Right atrium auricular region (tissue), 2 donors: ENCODE data around the gene ZBTB21. TPM values are rescaled to one million over a fixed set of nuclear protein-coding genes. Genes with fewer than 3 reads are reported as not detected.

Experiments
- DNase-seq: peaks from one replicate; pipeline ENCODE4 v3.0.0-alpha.2; 2019; ENCODE audit warnings: low spot score
- H3K27ac ChIP-seq, 2 donors: fragments of 200-600 bp; sonication (generic); 1 replicate in 1 of 2; 2 replicates in 1 of 2; pipeline ENCODE4 v1.5.1; 2016 to 2019
- H3K27me3 ChIP-seq, 2 donors: fragments of 200-600 bp; sonication (generic); one replicate each; pipeline versions ENCODE4 v1.5.1 to v1.6.0; 2017 to 2019
- H3K36me3 ChIP-seq: fragments of 200-600 bp; sonication (generic); one replicate; pipeline ENCODE4 v1.5.1; 2016
- H3K4me1 ChIP-seq, 2 donors: fragments of 200-600 bp; sonication (generic); one replicate each; pipeline versions ENCODE4 v1.5.1 to v1.6.0; 2017 to 2019
- H3K4me3 ChIP-seq, 2 donors: fragments of 200-600 bp; sonication (generic); 1 replicate in 1 of 2; 2 replicates in 1 of 2; pipeline ENCODE4 v1.5.1; 2017 to 2019; ENCODE audit warnings: mild to moderate bottlenecking in 1 of 2, moderate library complexity in 1 of 2
- H3K9me3 ChIP-seq, 2 donors: fragments of 200-600 bp; sonication (generic); one replicate each; pipeline ENCODE4 v1.5.1; 2019
- total RNA-seq, 2 donors: library from RNA; depleted of rRNA; stranded (reverse); fragments of >200 nt; gene quantifications; one replicate each; pipeline ENCODE4 v1.1.0, GENCODE V29; 2016
- TF ChIP-seq, protein P1 (sequence below), 2 donors: fragments of 200-600 bp; sonication (generic); IDR thresholded peaks; one replicate each; pipeline ENCODE4 v1.5.1; 2019; ENCODE audit warnings: antibody characterized with exemption in 2 of 2

Gene ZBTB21
- total RNA-seq, 2 donors from 2014 or later = 5.5 to 10.3 TPM

DNA sequence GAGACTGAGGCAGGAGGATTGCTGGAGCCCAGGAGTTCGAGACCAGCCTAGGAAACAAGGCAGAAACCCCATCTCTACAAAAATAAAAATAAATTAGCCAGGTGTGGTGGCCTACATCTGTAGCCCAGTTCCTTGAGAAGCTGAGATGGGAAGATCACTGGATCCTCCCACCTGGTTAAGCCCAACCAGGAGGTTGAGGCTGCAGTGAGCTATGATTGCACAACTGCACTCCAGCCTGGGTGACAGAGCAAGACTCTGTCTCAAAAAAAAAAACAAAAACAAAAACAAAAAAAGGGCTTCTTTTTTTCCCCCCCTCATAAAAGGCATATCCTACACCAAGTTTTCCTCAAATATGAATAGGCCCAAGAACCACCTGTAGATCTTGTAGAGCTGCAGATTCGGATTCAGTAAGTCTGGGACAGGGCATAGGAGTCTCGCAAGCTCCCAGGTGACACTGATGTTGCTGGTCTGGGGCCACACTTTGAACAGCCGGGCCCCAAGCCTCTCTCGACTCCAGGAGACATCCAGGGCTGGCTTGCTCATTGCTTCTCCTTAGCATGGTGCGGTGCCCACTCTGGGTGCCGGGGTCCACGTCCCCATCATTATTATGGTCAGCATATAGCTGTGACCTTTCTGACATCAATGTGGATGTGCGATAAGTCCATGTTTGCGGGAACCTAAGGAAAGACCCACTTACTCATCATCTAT, 38.9 kb upstream of the ZBTB21 start:
- no peak for DNase-seq
- H3K4me3 ChIP-seq = no peak overlapping the region

DNA sequence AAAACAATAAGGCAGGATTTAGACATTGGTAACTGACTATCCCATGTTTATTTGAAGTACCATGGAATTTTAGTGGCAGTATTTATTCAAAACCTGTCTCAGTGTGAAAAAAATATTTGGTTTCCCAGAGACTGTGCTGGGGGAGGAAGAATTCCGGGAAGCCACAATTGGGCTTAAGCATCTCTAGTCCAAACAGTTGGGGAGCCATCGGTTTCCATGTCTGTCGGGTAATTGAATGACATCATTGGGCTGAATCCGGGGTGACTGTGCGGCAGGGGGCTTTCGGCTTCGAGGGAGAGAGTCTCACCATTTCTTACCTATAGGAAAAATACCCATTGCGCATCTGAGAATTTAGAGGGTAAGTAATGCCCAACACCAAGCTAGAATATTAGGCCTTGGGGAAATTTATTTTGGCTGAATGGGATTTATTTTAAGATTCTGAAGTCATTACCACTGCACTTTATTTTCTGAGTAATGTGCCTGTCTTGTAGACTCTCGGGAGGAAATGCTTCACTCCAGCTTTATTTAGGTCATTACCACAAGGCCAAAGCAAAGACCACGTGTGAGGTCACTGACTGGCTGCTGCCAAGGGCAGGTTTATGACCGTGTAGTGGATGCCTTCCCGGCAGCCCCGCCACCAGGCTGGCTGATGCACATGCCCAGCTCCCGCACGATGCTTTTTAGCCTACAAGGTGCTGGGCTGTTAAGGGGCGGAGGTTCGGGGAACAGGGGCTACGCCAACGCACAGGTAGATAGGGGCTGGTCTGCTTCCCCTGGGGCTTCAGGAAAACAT, 37.9 kb upstream of the ZBTB21 start:
- H3K27ac ChIP-seq = peak overlapping the region; percentile 23 to 36

More for the DNA sequence above, 38.9 kb upstream of the ZBTB21 start:
- H3K9me3 ChIP-seq = no peaks in the 10 kb centered on the region
- H3K27me3 ChIP-seq = no peaks in the 10 kb centered on the region
- no peaks in the 10 kb centered on the region for H3K36me3 ChIP-seq
- H3K27ac ChIP-seq = no peak overlapping the region
- no peaks in the 10 kb centered on the region for H3K4me1 ChIP-seq
- TF ChIP-seq, protein P1, sequence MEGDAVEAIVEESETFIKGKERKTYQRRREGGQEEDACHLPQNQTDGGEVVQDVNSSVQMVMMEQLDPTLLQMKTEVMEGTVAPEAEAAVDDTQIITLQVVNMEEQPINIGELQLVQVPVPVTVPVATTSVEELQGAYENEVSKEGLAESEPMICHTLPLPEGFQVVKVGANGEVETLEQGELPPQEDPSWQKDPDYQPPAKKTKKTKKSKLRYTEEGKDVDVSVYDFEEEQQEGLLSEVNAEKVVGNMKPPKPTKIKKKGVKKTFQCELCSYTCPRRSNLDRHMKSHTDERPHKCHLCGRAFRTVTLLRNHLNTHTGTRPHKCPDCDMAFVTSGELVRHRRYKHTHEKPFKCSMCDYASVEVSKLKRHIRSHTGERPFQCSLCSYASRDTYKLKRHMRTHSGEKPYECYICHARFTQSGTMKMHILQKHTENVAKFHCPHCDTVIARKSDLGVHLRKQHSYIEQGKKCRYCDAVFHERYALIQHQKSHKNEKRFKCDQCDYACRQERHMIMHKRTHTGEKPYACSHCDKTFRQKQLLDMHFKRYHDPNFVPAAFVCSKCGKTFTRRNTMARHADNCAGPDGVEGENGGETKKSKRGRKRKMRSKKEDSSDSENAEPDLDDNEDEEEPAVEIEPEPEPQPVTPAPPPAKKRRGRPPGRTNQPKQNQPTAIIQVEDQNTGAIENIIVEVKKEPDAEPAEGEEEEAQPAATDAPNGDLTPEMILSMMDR (IDR thresholded peaks at IDR 0.05) = no peak

DNA sequence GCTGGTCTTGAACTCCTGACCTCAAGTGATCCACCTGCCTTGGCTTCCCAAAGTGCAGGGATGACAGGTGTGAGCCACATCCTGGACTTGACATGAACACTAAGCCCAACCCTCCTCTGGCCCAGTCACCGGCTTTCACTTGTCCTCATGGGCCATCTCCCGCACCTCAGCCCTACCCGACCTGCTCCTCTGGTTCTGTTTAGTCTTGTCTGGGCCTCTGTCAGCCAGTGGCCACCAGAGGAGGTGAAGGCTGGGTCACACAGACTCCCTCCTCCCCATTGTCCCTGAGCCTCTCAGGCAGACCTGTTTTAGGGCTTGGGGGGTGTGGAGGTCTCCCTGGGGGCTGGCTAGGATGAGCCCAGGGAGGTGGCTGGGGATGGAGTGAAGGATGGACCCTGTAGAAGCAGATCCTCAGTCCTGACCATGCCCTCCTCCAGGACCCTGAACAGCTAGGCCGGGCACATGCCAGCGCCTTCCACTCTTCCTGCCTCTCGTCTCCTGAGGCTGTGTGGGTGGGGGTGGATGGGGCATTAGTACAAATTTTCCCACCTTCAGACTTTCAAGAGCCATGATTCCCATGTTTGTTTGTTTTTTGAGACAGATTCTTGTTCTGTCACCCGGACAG, 34.8 kb upstream of the ZBTB21 start:
- peaks cover 0 to 2% of the 10 kb centered on the region in 2 donors for H3K4me1 ChIP-seq
- TF ChIP-seq, protein P1 (IDR thresholded peaks at IDR 0.05) = no peak
- no peak overlapping the region for H3K4me3 ChIP-seq
- H3K27ac ChIP-seq = no peak overlapping the region
- DNase-seq = no peak
- H3K9me3 ChIP-seq = no peaks in the 10 kb centered on the region
- no peaks in the 10 kb centered on the region for H3K27me3 ChIP-seq
- H3K36me3 ChIP-seq = no peaks in the 10 kb centered on the region

More for the DNA sequence above, 37.9 kb upstream of the ZBTB21 start:
- no peaks in the 10 kb centered on the region for H3K4me1 ChIP-seq
- TF ChIP-seq, protein P1 (IDR thresholded peaks at IDR 0.05) = no peak
- DNase-seq = no peak
- H3K27me3 ChIP-seq = no peaks in the 10 kb centered on the region
- no peaks in the 10 kb centered on the region for H3K36me3 ChIP-seq
- no peak overlapping the region for H3K4me3 ChIP-seq
- no peaks in the 10 kb centered on the region for H3K9me3 ChIP-seq

DNA sequence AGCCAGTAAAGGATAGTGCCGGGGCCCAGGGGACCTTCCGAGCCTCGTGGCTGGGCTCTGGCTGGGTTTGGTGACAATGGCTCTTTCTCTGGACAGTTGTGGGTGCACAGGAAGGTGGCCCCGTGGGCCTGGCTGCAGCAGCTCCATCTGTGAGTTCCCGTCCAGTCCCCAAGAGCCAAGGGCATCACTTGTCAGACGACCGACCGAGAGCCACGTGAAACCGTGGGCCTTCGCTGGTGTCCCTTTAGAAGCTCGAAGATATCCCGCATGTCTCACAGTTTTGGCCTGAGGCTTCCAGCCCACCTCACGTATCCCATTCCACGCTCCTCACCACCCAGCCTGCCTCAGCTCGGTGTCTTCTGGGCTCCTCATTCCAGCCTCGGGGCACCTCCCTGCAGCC, 33.8 kb upstream of the ZBTB21 start:
- Histone ChIP-seq H3K9me3 (peaks cover 0 to under 1% of the 10 kb centered on the region in 2 donors), H3K4me3 (no peak overlapping the region), H3K36me3 (no peaks in the 10 kb centered on the region), H3K27ac (no peak overlapping the region), H3K27me3 (no peaks in the 10 kb centered on the region), H3K4me1 (peaks cover 0 to 7% of the 10 kb centered on the region in 2 donors)
- TF ChIP-seq, protein P1 (IDR thresholded peaks at IDR 0.05) = no peak
- no peak for DNase-seq

DNA sequence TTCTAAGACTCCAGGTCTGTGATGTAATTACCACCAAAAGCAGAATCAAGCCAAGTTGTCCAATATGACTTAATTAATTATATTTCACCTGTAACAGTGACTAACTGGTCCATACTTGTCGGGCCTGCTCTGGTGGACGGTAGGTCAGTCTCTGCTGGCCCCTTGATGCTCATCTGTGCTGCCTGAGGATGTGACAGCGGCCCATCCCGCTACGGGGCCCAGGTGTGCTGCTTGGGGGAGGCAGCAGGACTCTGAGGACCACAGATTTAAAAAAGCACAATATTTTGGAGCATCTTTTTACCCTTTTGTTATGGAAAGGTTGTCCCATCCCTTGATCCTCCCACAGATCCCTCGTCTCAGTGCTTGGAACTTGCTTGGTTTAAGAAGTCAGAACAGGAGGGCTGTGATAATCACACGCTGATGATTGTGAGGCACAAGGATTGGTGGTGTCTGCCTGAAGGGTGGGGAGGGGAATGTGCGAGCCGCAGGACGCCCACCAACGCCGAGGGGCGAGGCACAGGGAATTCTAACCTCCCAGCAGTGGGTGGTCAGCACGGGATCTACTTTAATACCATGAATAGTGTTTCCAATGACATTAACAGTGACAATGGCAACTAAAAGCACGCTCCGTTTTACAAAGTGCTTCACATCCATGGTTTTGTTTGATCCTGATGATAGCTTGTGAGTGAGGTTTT, 33.2 kb upstream of the ZBTB21 start:
- Histone ChIP-seq H3K27ac (no peak overlapping the region), H3K9me3 (peaks cover 0 to 5% of the 10 kb centered on the region in 2 donors), H3K4me1 (peaks cover 0 to 7% of the 10 kb centered on the region in 2 donors), H3K27me3 (no peaks in the 10 kb centered on the region), H3K36me3 (no peaks in the 10 kb centered on the region), H3K4me3 (no peak overlapping the region)
- no peak for DNase-seq
- TF ChIP-seq, protein P1 (IDR thresholded peaks at IDR 0.05) = no peak
